Upper lobe of left lung (tissue), 6 donors: ENCODE data around the gene CD80. TPM values are rescaled to one million over a fixed set of nuclear protein-coding genes. Genes with fewer than 3 reads are reported as not detected.
"Not testable (repeated sequence)": the region's sequence is repeated elsewhere in the genome, so short reads cannot be mapped to it uniquely, and the experiment has no call there.

Source experiments
- ATAC-seq, 2 donors: fragments of 200-7000 bp; cut with Tn5 transposase; one replicate each; pipeline ENCODE4 v1.9.1; 2022; ENCODE audit warnings: mild to moderate bottlenecking in 2 of 2, moderate library complexity in 2 of 2; ENCODE audit not compliant: low FRiP score in 2 of 2
- DNase-seq, 2 donors: peaks; one replicate each; pipeline ENCODE4 v3.0.0-alpha.2; 2019 to 2020
- H3K27ac ChIP-seq, 4 donors: fragments of 200-600 bp; sonication (generic); one replicate each; pipeline ENCODE4 v1.5.1; 2016 to 2019
- H3K27me3 ChIP-seq, 4 donors: fragments of 200-600 bp; sonication (generic); one replicate each; pipeline ENCODE4 v1.5.1; 2017 to 2019
- H3K36me3 ChIP-seq, 4 donors: fragments of 200-600 bp; sonication (generic); one replicate each; pipeline ENCODE4 v1.5.1; 2016 to 2019
- H3K4me1 ChIP-seq, 4 donors: fragments of 200-600 bp; sonication (generic); one replicate each; pipeline ENCODE4 v1.5.1; 2018 to 2019
- H3K4me3 ChIP-seq, 4 donors: fragments of 200-600 bp; sonication (generic); one replicate each; pipeline ENCODE4 v1.5.1; 2017 to 2019; ENCODE audit warnings: mild to moderate bottlenecking in 2 of 4, moderate library complexity in 1 of 4
- H3K9me3 ChIP-seq, 4 donors: fragments of 200-600 bp; sonication (generic); one replicate each; pipeline ENCODE4 v1.5.1; 2018 to 2019
- EP300 ChIP-seq, 4 donors: sonication (generic); formaldehyde crosslinking; IDR thresholded peaks; one replicate each; pipeline ENCODE4 v1.5.1; 2017; ENCODE audit warnings: antibody characterized with exemption in 4 of 4, control low read depth in 2 of 4
- POLR2A ChIP-seq, 4 donors: fragments of 450-650 bp; IDR thresholded peaks; one replicate each; pipeline ENCODE4 v1.5.1; 2016 to 2017; ENCODE audit warnings: antibody characterized with exemption in 4 of 4, mild to moderate bottlenecking in 2 of 4
- POLR2AphosphoS5 ChIP-seq, 2 donors: sonication (generic); formaldehyde crosslinking; IDR thresholded peaks; one replicate each; pipeline ENCODE4 v1.5.1; 2017; ENCODE audit warnings: antibody characterized with exemption in 2 of 2
- WGBS, 2 donors: methylation state at CpG; one replicate each; pipeline ENCODE4 v1.1.5; 2017 to 2018; 5-methylcytosine and 5-hydroxymethylcytosine counted together
- total RNA-seq, 6 donors: library from RNA; depleted of rRNA in 4 of 6; stranded (reverse); fragments of >200 nt in 4 of 6; gene quantifications; one replicate each; pipeline versions ENCODE4 v1.1.0 to v1.2.1, GENCODE V29; 2016 to 2021
- TF ChIP-seq, protein P1 (sequence below), 6 experiments: fragments of 450-650 bp in 4 of 6; fragments of 200-600 bp in 2 of 6; sonication (generic) in 2 of 6; IDR thresholded peaks; one replicate each; pipeline ENCODE4 v1.5.1; 2016 to 2019; ENCODE audit warnings: antibody characterized with exemption in 6 of 6
- donor health status: DM: no; HTN: no; CAD: no; lungs with moderate emphysema.
- donor health status: DM: no; HTN: yes; CAD: no; lungs with severe emphysema.

Gene CD80
- total RNA-seq, 6 donors from 2014 or later: 5.8 to 26.4 (median 8.7) TPM

DNA sequence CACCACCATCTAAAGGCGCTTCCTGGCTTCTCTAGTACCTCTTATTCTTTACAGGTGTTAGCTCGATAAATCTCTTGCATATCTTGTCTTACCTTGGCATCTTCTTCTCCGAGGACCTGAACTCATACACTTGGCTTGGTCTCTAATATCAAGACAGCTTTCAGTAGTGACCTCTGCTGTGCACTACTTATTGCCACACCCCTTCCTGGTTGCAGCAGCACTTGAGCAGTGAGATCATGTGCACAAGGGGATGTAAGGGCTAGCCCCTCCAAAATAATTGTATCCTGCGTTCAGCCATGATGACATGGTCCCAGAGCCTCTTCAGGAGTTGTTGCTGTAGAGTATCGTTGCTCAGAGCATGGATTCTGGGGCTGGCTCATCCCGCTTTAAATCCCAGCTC is 37.0 kb upstream of the CD80 start:
- H3K4me1 ChIP-seq: peaks cover 25 to 38% (median 31%) of the 10 kb centered on the region in 4 donors
- no peak overlapping the region for H3K4me3 ChIP-seq
- H3K9me3 ChIP-seq: no peaks in the 10 kb centered on the region
- TF ChIP-seq POLR2AphosphoS5 (IDR thresholded peaks at IDR 0.05) (no peak), EP300 (IDR thresholded peaks at IDR 0.05) (no peak), POLR2A (IDR thresholded peaks at IDR 0.05) (no peak)
- TF ChIP-seq, protein P1, sequence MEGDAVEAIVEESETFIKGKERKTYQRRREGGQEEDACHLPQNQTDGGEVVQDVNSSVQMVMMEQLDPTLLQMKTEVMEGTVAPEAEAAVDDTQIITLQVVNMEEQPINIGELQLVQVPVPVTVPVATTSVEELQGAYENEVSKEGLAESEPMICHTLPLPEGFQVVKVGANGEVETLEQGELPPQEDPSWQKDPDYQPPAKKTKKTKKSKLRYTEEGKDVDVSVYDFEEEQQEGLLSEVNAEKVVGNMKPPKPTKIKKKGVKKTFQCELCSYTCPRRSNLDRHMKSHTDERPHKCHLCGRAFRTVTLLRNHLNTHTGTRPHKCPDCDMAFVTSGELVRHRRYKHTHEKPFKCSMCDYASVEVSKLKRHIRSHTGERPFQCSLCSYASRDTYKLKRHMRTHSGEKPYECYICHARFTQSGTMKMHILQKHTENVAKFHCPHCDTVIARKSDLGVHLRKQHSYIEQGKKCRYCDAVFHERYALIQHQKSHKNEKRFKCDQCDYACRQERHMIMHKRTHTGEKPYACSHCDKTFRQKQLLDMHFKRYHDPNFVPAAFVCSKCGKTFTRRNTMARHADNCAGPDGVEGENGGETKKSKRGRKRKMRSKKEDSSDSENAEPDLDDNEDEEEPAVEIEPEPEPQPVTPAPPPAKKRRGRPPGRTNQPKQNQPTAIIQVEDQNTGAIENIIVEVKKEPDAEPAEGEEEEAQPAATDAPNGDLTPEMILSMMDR (IDR thresholded peaks at IDR 0.05): no peak
- no peak for DNase-seq
- peak overlapping the region; percentile 71 to 85 (median 80) for H3K27ac ChIP-seq
- H3K36me3 ChIP-seq: no peaks in the 10 kb centered on the region
- H3K27me3 ChIP-seq: no peaks in the 10 kb centered on the region
- ATAC-seq: peak in 1 of 2 donors; percentile 26
- 80 to 89% methylated on average over 5 to 6 of the region's 6 CpGs for WGBS, 2 donors

DNA sequence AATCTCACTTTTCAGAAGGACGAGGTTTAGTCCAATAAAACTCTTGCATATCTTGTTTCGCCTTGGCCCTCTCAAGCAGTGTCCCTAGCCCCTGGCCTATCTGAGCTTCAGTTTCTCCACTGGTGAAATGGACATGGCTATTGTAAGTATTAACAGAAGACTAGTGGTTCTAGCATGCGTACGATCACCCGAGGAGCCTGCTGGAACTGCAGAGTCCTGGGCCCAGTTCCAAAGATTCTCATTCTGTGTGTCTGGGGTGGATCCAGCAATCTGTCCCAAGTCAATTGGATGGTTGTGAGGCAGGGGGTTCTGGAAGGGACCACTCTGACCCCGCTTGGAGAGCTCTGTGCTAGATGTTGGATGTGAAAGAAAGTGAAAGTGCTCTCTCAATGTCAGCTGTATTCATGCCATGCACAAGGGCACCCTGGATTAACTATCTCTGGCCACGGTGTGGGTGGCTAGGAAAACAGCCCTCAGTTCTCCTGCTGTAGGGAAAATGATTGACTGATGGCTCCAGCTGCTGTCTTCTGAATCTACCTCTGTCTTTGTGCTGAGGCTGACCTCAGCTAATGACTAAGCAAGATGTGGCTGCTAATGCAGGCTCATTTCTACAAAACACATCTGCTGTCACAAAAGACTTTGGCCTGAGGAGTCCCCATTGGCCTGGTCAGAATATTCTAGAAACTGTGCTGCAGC is 36.4 kb upstream of the CD80 start:
- TF ChIP-seq, protein P1 (IDR thresholded peaks at IDR 0.05): no peak
- TF ChIP-seq POLR2AphosphoS5 (IDR thresholded peaks at IDR 0.05) (no peak), POLR2A (IDR thresholded peaks at IDR 0.05) (no peak), EP300 (IDR thresholded peaks at IDR 0.05) (no peak)
- peaks cover 25 to 37% (median 27%) of the 10 kb centered on the region in 4 donors for H3K4me1 ChIP-seq
- ATAC-seq (peak in 1 of 2 donors; percentile 5), DNase-seq (no peak)
- 80 to 87% methylated on average over 7 of the region's 7 CpGs for WGBS, 2 donors
- no peaks in the 10 kb centered on the region for H3K9me3 ChIP-seq
- peak overlapping the region in 2 of 4 donors; percentile 0 to 26 for H3K4me3 ChIP-seq
- H3K27ac ChIP-seq: peak overlapping the region; percentile 71 to 85 (median 80)
- no peaks in the 10 kb centered on the region for H3K36me3 ChIP-seq
- no peaks in the 10 kb centered on the region for H3K27me3 ChIP-seq

DNA sequence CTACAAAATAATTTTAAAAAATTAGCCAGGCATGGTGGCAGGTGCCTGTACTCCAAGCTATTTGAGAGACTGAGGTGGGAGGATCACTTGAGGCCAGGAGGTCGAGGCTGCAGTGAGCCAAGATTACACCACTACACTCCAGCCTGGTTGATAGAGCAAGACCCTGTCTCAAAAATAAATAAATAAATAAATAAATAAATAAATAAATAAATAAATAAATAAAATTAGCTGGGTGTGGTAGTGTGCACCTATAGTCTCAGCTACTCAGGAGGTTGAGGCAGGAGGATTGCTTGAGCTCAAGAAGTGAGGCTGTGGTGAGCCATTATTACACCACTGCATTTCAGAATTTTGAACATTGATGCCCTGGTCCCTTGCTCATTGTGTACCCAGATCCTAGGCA is 35.5 kb upstream of the CD80 start:
- H3K36me3 ChIP-seq, H3K27me3 ChIP-seq, ATAC-seq, H3K4me3 ChIP-seq, H3K27ac ChIP-seq, DNase-seq, H3K9me3 ChIP-seq: not testable (repeated sequence)
- 85 to 91% methylated on average over 1 of the region's 1 CpG for WGBS, 2 donors
- H3K4me1 ChIP-seq: peaks cover 19 to 32% (median 21%) of the 10 kb centered on the region in 4 donors

DNA sequence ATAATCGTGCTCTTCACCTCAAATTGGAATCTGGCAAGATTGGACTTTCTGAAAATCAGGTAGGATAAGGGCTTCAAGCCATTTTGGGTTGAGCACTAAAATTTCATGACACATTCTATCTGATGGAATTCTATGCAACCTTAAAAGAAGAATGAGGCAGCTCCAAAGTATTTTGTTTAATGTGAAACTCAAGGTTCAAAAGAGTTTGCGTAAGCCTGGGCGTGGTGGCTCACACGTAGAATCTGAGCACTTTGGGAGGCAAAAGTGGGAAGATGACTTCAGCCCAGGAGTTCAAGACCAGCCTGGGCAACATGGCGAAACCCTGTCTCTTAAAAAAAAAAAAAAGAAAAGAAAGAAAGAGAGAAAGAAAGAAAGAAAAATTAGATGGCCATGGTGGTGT is 34.7 kb upstream of the CD80 start:
- H3K27ac ChIP-seq: no peak overlapping the region
- no peak for ATAC-seq
- H3K9me3 ChIP-seq: no peaks in the 10 kb centered on the region
- no peak overlapping the region for H3K4me3 ChIP-seq
- DNase-seq: no peak
- WGBS, 2 donors: 73 to 86% methylated on average over 5 of the region's 5 CpGs
- H3K4me1 ChIP-seq: peaks cover 19 to 36% (median 23%) of the 10 kb centered on the region in 4 donors
- TF ChIP-seq POLR2A (IDR thresholded peaks at IDR 0.05): no peak
- TF ChIP-seq, protein P1 (IDR thresholded peaks at IDR 0.05): no peak
- no peak for TF ChIP-seq POLR2AphosphoS5 (IDR thresholded peaks at IDR 0.05)
- no peak for TF ChIP-seq EP300 (IDR thresholded peaks at IDR 0.05)
- no peaks in the 10 kb centered on the region for H3K27me3 ChIP-seq
- no peaks in the 10 kb centered on the region for H3K36me3 ChIP-seq

DNA sequence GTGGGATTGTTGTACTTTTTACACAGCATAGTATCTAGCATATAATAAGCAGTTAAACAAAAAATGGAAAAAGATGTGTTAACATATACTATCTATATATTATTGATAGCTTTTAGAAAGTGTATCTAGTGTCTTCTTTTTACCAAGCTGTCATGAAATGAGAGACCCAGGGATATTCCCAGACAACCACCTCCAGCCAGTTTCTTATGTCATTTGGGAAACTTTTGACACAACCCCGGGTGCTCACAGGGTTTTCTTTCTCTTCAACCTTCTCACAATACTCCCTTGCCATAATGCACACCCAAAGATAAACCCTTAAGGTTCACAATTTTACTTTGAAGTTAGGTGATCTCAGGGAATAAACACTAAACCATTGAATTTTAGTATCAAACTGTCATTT is 33.4 kb upstream of the CD80 start:
- TF ChIP-seq POLR2A (IDR thresholded peaks at IDR 0.05) (no peak), EP300 (IDR thresholded peaks at IDR 0.05) (no peak), POLR2AphosphoS5 (IDR thresholded peaks at IDR 0.05) (no peak)
- TF ChIP-seq, protein P1 (IDR thresholded peaks at IDR 0.05): no peak
- Histone ChIP-seq H3K27ac (no peak overlapping the region), H3K4me1 (peaks cover 20 to 41% (median 28%) of the 10 kb centered on the region in 4 donors), H3K36me3 (no peaks in the 10 kb centered on the region), H3K4me3 (no peak overlapping the region), H3K27me3 (no peaks in the 10 kb centered on the region), H3K9me3 (no peaks in the 10 kb centered on the region)
- DNase-seq (no peak), ATAC-seq (no peak)
- 62 to 75% methylated on average over 1 of the region's 1 CpG for WGBS, 2 donors
